HG03064 (cell line): ENCODE measurements around the gene LAPTM4A.

Source experiments
- ATAC-seq: cut with Tn5 transposase; IDR thresholded peaks from one replicate; pipeline ENCODE4 v1.9.1; 2021; ENCODE audit warnings: low read depth; ENCODE audit not compliant: unreplicated experiment

Gene LAPTM4A

DNA sequence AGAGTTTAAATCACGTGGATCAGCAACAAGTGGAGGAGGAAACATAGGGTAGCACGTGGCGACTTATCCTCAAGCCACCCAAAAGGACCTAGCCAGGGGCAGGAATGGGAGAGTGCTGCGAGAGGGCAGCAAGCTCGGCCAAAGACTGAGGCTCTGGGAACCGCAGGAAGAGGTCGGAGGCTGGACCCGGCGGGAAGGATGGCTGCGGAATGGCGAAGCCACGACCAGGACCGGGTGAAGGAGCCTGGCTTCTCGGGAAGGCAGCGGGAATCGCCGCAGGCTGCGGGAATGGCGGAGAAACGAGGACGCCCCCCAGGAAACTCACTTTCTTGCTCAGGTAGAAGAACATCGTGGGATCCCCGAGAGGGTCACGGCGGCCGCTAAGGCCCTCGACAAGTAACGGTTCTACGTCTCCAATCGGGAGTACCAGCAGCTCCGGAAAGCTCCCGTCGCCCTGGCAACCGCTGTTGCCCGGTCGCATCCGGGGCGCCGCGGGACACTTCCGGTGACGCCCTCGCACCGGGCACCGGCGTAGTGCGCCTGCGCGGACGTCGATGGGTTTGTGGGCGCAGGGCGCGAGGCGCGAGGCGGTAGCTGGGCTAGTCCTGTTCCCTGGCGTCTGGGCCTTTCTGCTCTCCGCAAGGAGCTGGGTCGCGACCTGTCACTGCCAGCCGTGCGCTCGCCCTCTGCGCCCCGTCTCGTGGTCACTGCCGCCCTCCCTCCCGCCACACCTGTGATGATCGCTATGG, 61.6 kb downstream of the LAPTM4A start, which contains the start of gene WDR35:
Gene WDR35 (minus strand): TSS at position 439 of the 749 bp plus-strand sequence. CDS start 90 bp downstream, at position 349.
- peak; percentile 93 for ATAC-seq

- peak; percentile 6 for ATAC-seq
Measured at GRCh38 chr2:19989342-19989666, 62.1 kb downstream of the LAPTM4A start.

- no peak for ATAC-seq
Measured at GRCh38 chr2:19988600-19988999, 62.8 kb downstream of the LAPTM4A start.

- peak; percentile 67 for ATAC-seq
Measured at GRCh38 chr2:19987936-19988335, 63.5 kb downstream of the LAPTM4A start.
